Motor neuron (in vitro differentiated cells): ENCODE measurements around the gene RPS6KC1. TPM values are rescaled to one million over a fixed set of nuclear protein-coding genes. Genes with fewer than 3 reads are reported as not detected.
"Not testable (repeated sequence)": the region's sequence is repeated elsewhere in the genome, so short reads cannot be mapped to it uniquely, and the experiment has no call there.

Experiments
- ATAC-seq, 8 experiments: fragments of 200-7000 bp; cut with Tn5 transposase; replicated peaks in 6 of 8; 2 replicates each; pipeline ENCODE4 v1.8.0; 2021; ENCODE audit warnings: mild to moderate bottlenecking in 8 of 8, moderate library complexity in 8 of 8
- H3K27ac ChIP-seq, 2 donors: fragments of 250-450 bp; sonication (Bioruptor Pico); 2 replicates each; pipeline ENCODE4 v1.9.0; 2021; ENCODE audit warnings: antibody characterized with exemption in 2 of 2, mild to moderate bottlenecking in 2 of 2, moderate library complexity in 1 of 2
- H3K4me1 ChIP-seq, 2 donors: fragments of 250-450 bp; sonication (Bioruptor Pico); replicated peaks in 1 of 2; 2 replicates each; pipeline ENCODE4 v1.6.1; 2021; ENCODE audit warnings: antibody characterized with exemption in 2 of 2, mild to moderate bottlenecking in 2 of 2, moderate library complexity in 1 of 2
- H3K4me3 ChIP-seq, 5 donors: fragments of 250-450 bp; sonication (Bioruptor Pico); 2 replicates each; pipeline ENCODE4 v1.9.0; 2021; ENCODE audit warnings: antibody characterized with exemption in 5 of 5, mild to moderate bottlenecking in 5 of 5, moderate library complexity in 4 of 5
- WGBS, 10 experiments: fragments of 450-650 bp; shearing (Covaris generic); methylation state at CpG; one replicate each; pipeline ENCODE4 v1.0.0; 2022; 5-methylcytosine and 5-hydroxymethylcytosine counted together
- in situ Hi-C, 9 experiments: fragments of 400-800 bp; cut with MboI; loops; one replicate each; pipeline ENCODE4 v1.15.0; 2021; ENCODE audit warnings: low sequenced_read_pairs in 9 of 9, low pct_unique_long_range_greater_than_20kb in 2 of 9; ENCODE audit not compliant: unreplicated experiment in 9 of 9
- total RNA-seq, 8 experiments: library from RNA; unstranded; fragments of 300-600 nt; gene quantifications; 2 replicates each; pipeline versions ENCODE4 v1.2.3 to v1.2.4, GENCODE V29; 2022

The RPS6KC1 gene
- total RNA-seq, 8 experiments from 2014 or later, result 25.1 to 51.1 (median 31.1) TPM

DNA sequence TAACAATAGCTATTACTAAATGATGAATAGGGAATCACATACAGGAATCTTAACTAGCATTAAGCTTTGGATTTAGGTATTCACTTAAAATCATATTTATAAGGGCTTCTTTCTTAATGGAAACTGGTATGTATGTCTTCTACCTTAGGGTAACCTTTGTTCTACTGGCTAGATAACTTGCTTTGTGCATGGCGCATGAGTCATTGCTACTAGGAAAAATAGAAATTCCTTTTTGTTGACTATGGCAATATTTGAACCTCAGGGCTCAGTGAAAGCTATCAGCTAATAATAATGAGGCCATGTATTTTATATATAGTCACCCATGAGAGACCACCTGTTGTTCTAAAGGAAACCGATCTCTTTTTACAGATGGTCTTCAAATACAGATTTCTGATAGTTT is 72.5 kb downstream of the RPS6KC1 start:
- H3K4me3 ChIP-seq, result no peak overlapping the region
- H3K4me1 ChIP-seq, result peaks cover 0 to 8% of the 10 kb centered on the region in 2 donors
- in situ Hi-C loops, result no loop called here
- ATAC-seq, result peak in 2 of 8 experiments; percentile 33 to 46
- H3K27ac ChIP-seq, result no peak overlapping the region
- 50 to 100% (median 93%) methylated on average over 1 to 2 of the region's 2 CpGs; no CpG with 5 or more reads in 2 of the 10 experiments for WGBS, 10 experiments

- 74 to 100% (median 94%) methylated on average over 1 to 5 of the region's 5 CpGs for WGBS, 10 experiments
- Histone ChIP-seq H3K27ac (no peak overlapping the region), H3K4me1 (peaks cover 0 to 8% of the 10 kb centered on the region in 2 donors), H3K4me3 (no peak overlapping the region)
- in situ Hi-C loops, result no loop called here
- ATAC-seq, result no peak
These were observed 73.5 kb downstream of the RPS6KC1 start for GRCh38 chr1:213124590-213124989.

DNA sequence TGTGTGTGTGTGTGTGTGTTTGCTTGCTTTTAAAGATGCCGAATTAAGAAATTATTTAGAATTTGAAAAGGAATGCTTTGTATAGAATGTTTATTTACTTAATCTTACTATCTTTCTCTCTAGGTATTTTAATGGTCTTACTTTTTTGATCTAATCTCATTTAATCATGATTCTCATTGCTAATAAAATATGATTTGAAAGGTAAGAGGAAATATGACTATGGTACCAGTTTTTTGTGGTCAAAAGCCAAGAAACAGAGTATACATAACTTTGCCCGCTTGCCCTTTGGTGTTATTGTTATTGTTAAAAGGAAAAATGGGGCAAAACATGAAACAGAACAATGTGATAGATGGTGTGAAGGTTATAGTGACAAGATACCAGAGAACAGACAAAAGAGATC is 74.6 kb downstream of the RPS6KC1 start:
- ATAC-seq, result no peak
- 83 to 100% (median 98%) methylated on average over 1 to 2 of the region's 2 CpGs for WGBS, 10 experiments
- H3K27ac ChIP-seq, result no peak overlapping the region
- no peak overlapping the region for H3K4me3 ChIP-seq
- in situ Hi-C loops, result no loop called here
- H3K4me1 ChIP-seq, result peaks cover 0 to 8% of the 10 kb centered on the region in 2 donors

DNA sequence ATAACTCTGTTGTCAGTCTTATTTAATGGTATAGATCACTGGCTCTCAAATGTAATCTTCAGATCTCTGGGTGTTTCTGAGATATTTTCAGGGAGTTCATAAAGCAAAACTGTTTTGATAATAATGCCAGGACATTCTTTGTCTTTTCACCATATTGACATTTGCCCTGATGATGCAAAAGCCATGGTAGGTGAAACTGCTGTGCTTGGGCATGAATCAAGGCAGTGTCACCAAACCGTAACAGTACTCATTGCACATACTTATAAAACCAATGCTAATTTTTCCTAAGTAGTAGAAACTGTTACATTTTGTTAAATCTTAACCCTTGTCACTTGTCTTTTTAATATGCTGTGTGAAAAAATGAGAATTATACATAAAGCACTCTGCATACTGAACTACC is 76.0 kb downstream of the RPS6KC1 start:
- Histone ChIP-seq H3K4me1 (peaks cover 0 to 8% of the 10 kb centered on the region in 2 donors), H3K4me3 (no peak overlapping the region), H3K27ac (no peak overlapping the region)
- no peak for ATAC-seq
- 29 to 100% (median 92%) methylated on average over 1 of the region's 1 CpG; no CpG with 5 or more reads in 3 of the 10 experiments for WGBS, 10 experiments
- in situ Hi-C loops, result no loop called here

DNA sequence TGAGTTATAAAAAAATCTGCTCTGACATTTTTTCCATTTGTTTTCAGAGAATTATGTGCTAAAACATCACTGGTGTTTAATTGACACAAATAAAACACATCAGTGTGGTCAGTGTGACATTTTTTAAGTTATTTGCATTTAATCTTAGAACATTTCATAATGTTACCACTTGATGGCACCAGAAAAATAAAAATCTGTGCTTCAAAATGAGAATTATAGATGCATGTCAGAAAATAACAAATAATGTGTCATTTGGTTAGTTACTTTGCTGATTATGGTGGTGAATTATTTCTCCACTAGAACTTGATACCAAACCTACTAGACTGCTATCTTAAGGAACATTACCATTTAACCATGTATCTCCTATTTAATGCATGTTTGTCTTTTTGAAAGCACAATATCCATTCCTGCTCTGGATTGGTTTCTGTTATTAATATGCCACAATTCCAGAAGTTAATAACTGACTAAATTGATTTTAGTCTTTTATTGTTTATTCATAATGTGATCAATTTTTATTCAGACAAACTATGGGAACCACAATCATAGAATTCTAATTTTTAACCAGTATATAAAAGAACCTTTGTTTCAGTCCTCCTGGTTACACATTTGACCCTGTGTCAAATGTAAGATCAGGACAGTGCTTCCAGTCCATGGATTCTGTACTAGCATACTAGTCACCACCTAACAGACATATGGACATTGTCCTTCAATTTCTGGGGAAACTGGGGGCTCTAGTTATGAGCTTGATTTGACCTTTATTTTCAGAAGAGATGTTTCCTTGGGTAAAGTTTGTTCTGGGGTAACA is 81.0 kb downstream of the RPS6KC1 start:
- Histone ChIP-seq H3K4me3 (no peak overlapping the region), H3K4me1 (peaks cover 0 to 5% of the 10 kb centered on the region in 2 donors), H3K27ac (no peak overlapping the region)
- no peak for ATAC-seq
- in situ Hi-C loops, result loop anchor here in 1 of 9 experiments (10.0 kb wide), 1 partner anchor 63 kb away; no protein-coding TSS in a partner anchor

DNA sequence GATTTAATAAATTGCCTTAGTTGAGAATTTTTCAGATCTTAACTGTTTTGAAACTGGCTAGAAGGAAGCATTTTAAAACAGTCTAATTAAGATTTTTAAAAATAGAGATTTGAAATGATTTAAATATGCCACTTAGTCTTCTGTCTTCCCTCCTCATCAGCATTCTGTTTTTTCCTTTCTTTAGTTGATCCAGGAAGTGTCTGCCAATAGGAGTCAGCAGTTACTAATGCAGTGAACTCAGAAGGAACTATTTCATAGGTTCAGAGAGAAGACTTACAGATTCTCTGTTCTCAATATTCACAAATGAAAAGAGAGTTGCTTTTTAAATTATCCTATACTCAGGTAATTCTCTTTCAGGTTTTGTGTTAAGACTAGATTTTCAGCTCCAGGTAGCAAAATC is 84.5 kb downstream of the RPS6KC1 start:
- H3K4me1 ChIP-seq, result no peaks in the 10 kb centered on the region
- peak in 2 of 8 experiments; percentile 40 to 54 for ATAC-seq
- no peak overlapping the region for H3K4me3 ChIP-seq
- no peak overlapping the region for H3K27ac ChIP-seq
- in situ Hi-C loops, result loop anchor here in 1 of 9 experiments (10.0 kb wide), 1 partner anchor 59 kb away; no protein-coding TSS in a partner anchor

- Histone ChIP-seq H3K4me3 (no peak overlapping the region), H3K27ac (no peak overlapping the region), H3K4me1 (no peaks in the 10 kb centered on the region)
- no peak for ATAC-seq
- 74 to 100% (median 94%) methylated on average over 2 to 5 of the region's 5 CpGs for WGBS, 10 experiments
- in situ Hi-C loops, result loop anchor here in 1 of 9 experiments (10.0 kb wide), 1 partner anchor 58 kb away; no protein-coding TSS in a partner anchor
These were observed 85.3 kb downstream of the RPS6KC1 start for GRCh38 chr1:213136190-213136917.

DNA sequence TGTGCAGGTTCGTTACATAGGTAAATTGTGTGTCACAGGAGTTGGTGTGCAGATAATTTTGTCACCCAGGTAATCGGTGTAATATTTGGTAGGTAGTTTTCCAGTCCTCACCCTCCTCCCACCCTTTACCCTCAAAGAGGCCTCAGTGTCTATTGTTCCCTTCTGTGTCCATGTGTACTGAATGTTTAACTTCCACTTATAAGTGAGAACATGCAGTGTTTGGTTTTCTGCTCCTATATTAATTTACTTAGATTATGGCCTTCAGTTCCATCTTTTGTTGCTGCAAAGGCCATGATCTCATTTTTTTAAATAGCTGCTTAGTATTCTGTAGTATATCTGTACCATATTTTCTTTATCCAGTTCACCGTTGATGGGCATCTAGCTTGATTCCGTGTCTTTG is 87.3 kb downstream of the RPS6KC1 start:
- Histone ChIP-seq H3K4me3 (no peak overlapping the region), H3K4me1 (no peaks in the 10 kb centered on the region), H3K27ac (no peak overlapping the region)
- in situ Hi-C loops, result loop anchor here in 1 of 9 experiments (10.0 kb wide), 1 partner anchor 56 kb away; no protein-coding TSS in a partner anchor
- no peak for ATAC-seq
- WGBS, 10 experiments, result 76 to 100% (median 92%) methylated on average over 2 to 4 of the region's 4 CpGs

DNA sequence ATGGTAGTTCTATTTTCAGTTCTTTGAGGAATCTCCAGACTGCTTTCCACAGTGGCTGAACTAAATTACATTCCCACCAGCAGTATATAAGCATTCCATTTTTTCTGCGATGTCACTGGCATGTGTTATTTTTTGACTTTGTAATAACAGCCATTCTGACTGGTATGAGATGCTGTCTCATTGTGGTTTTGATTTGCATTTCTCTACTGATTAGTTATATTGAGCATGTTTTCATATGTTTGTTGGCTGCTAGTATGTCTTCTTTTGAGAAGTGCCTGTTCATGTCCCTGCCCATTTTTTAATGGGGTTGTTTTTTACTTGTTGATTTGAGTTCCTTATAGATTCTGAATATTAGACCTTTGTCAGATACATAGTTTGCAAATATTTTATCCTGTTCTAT is 87.9 kb downstream of the RPS6KC1 start:
- H3K27ac ChIP-seq, result no peak overlapping the region
- H3K4me3 ChIP-seq, result no peak overlapping the region
- in situ Hi-C loops, result loop anchor here in 1 of 9 experiments (10.0 kb wide), 1 partner anchor 56 kb away; no protein-coding TSS in a partner anchor
- WGBS, 10 experiments, result 40 to 100% (median 100%) methylated on average over 1 of the region's 1 CpG; no CpG with 5 or more reads in 2 of the 10 experiments
- ATAC-seq, result peak in 2 of 8 experiments; percentile 49 to 57
- H3K4me1 ChIP-seq, result no peaks in the 10 kb centered on the region

DNA sequence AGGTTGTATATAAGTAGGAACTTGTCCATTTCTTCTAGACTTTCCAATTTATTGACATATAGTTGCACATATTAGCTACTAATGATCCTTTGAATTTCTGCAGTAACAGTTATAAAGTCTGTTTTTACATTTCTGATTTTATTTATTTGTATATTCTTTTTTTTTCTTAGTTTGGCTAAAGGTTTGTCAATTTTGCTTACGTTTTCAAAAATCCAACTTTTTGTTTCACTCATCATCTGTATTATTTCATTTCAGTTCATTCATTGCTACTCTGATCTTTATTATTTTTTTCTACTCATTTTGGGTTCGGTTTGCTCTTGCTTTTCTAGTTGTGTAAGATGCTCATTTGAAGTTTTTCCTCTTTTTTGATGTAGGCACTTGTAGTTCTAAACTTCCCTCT is 97.9 kb downstream of the RPS6KC1 start:
- ATAC-seq, result no peak
- Histone ChIP-seq H3K4me3 (no peak overlapping the region), H3K27ac (no peak overlapping the region), H3K4me1 (no peaks in the 10 kb centered on the region)
- 75 to 100% (median 89%) methylated on average over 2 of the region's 2 CpGs for WGBS, 10 experiments
- in situ Hi-C loops, result no loop called here

- WGBS, 10 experiments, result no CpG with 5 or more reads among the region's 2 CpGs
- in situ Hi-C loops, result not testable (repeated sequence)
These were observed 99.0 kb downstream of the RPS6KC1 start for GRCh38 chr1:213150090-213150489.

DNA sequence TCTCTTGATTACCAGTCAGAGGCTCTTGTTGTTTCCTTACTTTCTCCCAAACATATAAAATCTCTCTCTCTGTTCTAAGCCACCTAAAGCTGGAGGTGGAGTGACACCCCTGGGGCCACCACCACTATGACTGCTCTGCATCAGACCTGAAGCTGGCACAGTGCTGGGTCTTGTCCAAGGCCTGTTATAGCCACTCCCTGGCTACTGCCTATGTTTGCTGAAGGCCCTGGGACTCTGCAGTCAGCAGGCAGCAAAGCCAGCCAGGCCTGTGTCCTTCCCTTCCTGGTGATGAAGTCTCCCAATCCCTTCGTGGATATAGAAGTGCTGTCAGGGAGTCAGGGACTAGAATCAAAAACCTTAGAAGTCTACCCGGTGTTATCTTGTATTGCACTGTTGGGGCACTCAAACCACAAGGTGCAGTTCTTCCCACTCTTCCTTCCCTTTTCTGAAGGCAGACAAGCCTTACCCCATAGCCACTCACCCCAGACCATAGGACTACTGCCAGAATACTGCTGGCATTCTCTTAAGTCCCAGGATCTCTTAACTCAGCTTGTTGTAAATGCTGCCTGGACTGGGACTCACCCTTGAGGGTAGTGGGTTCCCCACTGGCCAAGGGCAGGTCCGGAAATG is 103.1 kb downstream of the RPS6KC1 start:
- WGBS, 10 experiments, result 96 to 100% (median 100%) methylated on average over 1 to 3 of the region's 3 CpGs; no CpG with 5 or more reads in 3 of the 10 experiments
- H3K4me1 ChIP-seq, result no peaks in the 10 kb centered on the region
- H3K27ac ChIP-seq, result no peak overlapping the region
- peak in 1 of 8 experiments; percentile 53 for ATAC-seq
- in situ Hi-C loops, result no loop called here
- H3K4me3 ChIP-seq, result no peak overlapping the region

More at GRCh38 chr1:213150090-213150489, 99.0 kb downstream of the RPS6KC1 start:
- H3K27ac ChIP-seq, ATAC-seq, H3K4me1 ChIP-seq, H3K4me3 ChIP-seq: not testable (repeated sequence)

GRCh38 chr1:213159376-213159775 is 108.3 kb downstream of the RPS6KC1 start:
- Histone ChIP-seq H3K4me3 (no peak overlapping the region), H3K4me1 (peaks cover 0 to 4% of the 10 kb centered on the region in 2 donors), H3K27ac (no peak overlapping the region)
- ATAC-seq, result no peak
- 61 to 94% (median 91%) methylated on average over 2 to 5 of the region's 5 CpGs for WGBS, 10 experiments
- in situ Hi-C loops, result no loop called here
